Vagina (tissue), 2 donors: ENCODE data around the gene CCL14.

Experiments used
- CTCF ChIP-seq, 3 experiments: fragments of 450-650 bp in 2 of 3; fragments of 200-600 bp in 1 of 3; sonication (generic) in 1 of 3; IDR thresholded peaks; one replicate each; pipeline ENCODE4 v1.5.1; 2017 to 2019; ENCODE audit warnings: antibody characterized with exemption in 3 of 3, mild to moderate bottlenecking in 2 of 3, moderate library complexity in 2 of 3
- POLR2A ChIP-seq, 2 donors: fragments of 450-650 bp; IDR thresholded peaks; one replicate each; pipeline ENCODE4 v1.6.1; 2017; ENCODE audit warnings: antibody characterized with exemption in 2 of 2, mild to moderate bottlenecking in 2 of 2, moderate library complexity in 2 of 2

- TF ChIP-seq POLR2A (IDR thresholded peaks at IDR 0.05) = no peak
- no peak for TF ChIP-seq CTCF (IDR thresholded peaks at IDR 0.05)
Observed at GRCh38 chr17:36024106-36024869, 37.8 kb upstream of the CCL14 start.
